ENCODE results near the gene MMP7.
"Not testable (repeated sequence)": the region's sequence is repeated elsewhere in the genome, so short reads cannot be mapped to it uniquely, and the experiment has no call there.

MMP7 gene

GRCh38 chr11:102516179-102516578, 14.4 kb downstream of the MMP7 start:
- no peak overlapping the region for H3K4me3 ChIP-seq (ENCODE audit: low read depth, low read length)
- TF ChIP-seq, protein P1, sequence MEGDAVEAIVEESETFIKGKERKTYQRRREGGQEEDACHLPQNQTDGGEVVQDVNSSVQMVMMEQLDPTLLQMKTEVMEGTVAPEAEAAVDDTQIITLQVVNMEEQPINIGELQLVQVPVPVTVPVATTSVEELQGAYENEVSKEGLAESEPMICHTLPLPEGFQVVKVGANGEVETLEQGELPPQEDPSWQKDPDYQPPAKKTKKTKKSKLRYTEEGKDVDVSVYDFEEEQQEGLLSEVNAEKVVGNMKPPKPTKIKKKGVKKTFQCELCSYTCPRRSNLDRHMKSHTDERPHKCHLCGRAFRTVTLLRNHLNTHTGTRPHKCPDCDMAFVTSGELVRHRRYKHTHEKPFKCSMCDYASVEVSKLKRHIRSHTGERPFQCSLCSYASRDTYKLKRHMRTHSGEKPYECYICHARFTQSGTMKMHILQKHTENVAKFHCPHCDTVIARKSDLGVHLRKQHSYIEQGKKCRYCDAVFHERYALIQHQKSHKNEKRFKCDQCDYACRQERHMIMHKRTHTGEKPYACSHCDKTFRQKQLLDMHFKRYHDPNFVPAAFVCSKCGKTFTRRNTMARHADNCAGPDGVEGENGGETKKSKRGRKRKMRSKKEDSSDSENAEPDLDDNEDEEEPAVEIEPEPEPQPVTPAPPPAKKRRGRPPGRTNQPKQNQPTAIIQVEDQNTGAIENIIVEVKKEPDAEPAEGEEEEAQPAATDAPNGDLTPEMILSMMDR (IDR thresholded peaks at IDR 0.05; ENCODE audit: low read depth, low read length), result no peak

- no peak overlapping the region for H3K4me3 ChIP-seq (ENCODE audit: low read depth, low read length)
- TF ChIP-seq, protein P1 (IDR thresholded peaks at IDR 0.05; ENCODE audit: low read depth, low read length), result no peak
Observed at GRCh38 chr11:102513869-102514268, 16.7 kb downstream of the MMP7 start.

DNA sequence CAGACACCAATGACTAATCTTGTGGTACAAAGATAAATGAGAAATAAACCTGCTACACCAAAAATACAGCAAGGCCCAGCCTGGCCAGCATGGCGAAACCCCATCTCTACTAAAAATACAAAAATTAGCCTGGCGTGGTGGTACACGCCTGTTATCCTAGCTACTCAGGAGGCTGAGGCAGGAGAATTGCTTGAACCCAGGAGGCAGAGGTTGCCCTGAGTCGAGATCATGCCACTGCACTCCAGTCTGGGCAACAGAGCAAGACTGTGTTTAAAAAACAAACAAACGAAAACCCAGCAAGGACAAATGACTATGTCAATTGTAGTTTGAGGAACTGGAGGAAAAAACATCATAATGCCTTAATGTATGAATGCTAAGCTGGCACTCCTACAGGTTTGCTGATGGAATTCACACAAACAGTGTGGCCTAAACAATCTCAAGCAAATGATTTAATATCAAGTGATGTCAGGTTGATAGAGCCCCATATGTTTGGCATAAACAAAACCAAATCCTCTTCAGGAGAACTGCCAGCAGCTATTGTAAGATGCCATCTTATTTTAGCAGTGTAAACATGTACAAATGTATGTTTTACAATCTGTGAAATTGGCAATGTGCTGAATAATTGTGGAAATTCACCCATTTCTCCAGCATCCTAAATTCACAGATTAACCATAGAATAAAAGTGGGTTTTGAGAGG, 20.0 kb downstream of the MMP7 start:
- H3K4me3 ChIP-seq (ENCODE audit: low read depth, low read length), result no peak overlapping the region
- TF ChIP-seq, protein P1 (IDR thresholded peaks at IDR 0.05; ENCODE audit: low read depth, low read length), result no peak

DNA sequence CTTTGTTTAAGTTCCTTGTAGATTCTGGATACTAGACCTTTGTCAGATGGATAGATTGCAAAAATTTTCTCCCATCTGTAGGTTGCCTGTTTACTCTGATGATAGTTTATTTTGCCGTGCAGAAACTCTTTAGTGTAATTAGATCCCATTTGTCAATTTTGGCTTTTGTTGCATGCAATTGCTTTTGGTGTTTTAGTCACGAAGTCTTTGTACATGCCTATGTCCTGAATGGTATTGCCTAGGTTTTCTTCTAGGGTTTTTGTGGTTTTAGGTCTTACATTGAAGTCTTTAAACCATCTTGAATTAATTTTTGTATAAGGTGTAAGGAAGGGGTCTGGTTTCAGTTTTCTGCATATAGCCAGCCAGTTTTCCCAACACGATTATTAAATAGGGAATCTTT, 27.7 kb downstream of the MMP7 start:
- not testable (repeated sequence) for H3K4me3 ChIP-seq (ENCODE audit: low read depth, low read length)

GRCh38 chr11:102500829-102501228, 29.7 kb downstream of the MMP7 start:
- TF ChIP-seq, protein P1 (IDR thresholded peaks at IDR 0.05; ENCODE audit: low read depth, low read length), result no peak
- H3K4me3 ChIP-seq (ENCODE audit: low read depth, low read length), result no peak overlapping the region

DNA sequence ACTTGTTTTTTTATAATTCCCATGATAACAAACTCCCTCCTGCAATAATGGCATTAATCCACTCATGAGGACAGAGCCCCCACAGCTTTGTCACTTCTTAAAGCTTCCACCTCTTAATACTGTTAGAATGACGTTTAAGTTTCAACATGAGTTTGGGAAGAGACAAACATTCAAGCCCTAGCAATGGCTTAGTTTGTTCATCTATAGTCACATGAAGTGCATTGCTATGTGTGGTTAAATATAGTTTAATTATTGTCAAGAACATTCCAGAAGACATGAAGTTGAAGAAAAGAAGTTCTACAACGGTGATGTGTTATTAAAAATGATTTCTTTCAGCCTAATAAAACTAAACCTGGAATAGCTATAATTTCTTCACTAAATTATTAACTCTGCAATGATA, 30.6 kb downstream of the MMP7 start:
- no peak overlapping the region for H3K4me3 ChIP-seq (ENCODE audit: low read depth, low read length)
- TF ChIP-seq, protein P1 (IDR thresholded peaks at IDR 0.05; ENCODE audit: low read depth, low read length), result no peak

DNA sequence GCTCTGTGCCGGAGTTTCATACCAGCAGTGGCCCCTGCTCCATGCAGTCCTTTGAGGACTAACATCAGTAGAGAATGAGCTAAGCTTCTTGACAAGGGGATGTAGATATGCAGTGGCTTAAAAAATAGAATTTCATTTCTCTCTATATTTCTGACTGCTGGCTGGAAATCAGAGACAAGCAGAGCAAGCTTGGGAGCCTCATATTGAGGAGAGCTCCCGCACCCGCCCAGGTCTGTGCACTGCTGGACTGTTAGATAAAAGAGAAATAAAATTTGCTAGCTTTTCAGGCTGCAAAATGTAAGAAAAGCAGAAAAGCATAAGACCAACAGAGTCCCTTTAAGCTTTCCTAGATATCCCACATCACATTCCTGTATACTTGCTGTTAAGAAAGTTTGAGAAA, 31.4 kb downstream of the MMP7 start:
- TF ChIP-seq, protein P1 (IDR thresholded peaks at IDR 0.05; ENCODE audit: low read depth, low read length), result no peak
- no peak overlapping the region for H3K4me3 ChIP-seq (ENCODE audit: low read depth, low read length)

- no peak overlapping the region for H3K4me3 ChIP-seq (ENCODE audit: low read depth, low read length)
- TF ChIP-seq, protein P1 (IDR thresholded peaks at IDR 0.05; ENCODE audit: low read depth, low read length), result no peak
Observed at GRCh38 chr11:102497061-102497460, 33.5 kb downstream of the MMP7 start.

Data from WI38 (cell line).